Astrocyte (in vitro differentiated cells and primary cell): ENCODE results near the gene UFD1. TPM values are rescaled to one million over a fixed set of nuclear protein-coding genes. Genes with fewer than 3 reads are reported as not detected.

Experiments used
- DNase-seq: peaks from one replicate; pipeline ENCODE4 v3.0.0-alpha.2; 2010; ENCODE audit warnings: low read depth
- FAIRE-seq: peaks from 2 replicates; lab custom pipeline; 2011; peaks lifted over from hg19 to GRCh38; lab: Jason Lieb, UNC
- H2AFZ ChIP-seq: 2 replicates; pipeline ENCODE4 v1.6.0; 2012; ENCODE audit warnings: low read depth, low read length, inconsistent platforms
- H3K27ac ChIP-seq: 2 replicates; pipeline ENCODE4 v1.5.1; 2011; ENCODE audit warnings: low read depth, low read length, inconsistent platforms
- H3K27me3 ChIP-seq: 2 replicates; pipeline ENCODE4 v1.6.0; 2011; ENCODE audit warnings: low read length, inconsistent platforms; ENCODE audit not compliant: insufficient read depth
- H3K36me3 ChIP-seq: 2 replicates; pipeline ENCODE4 v1.5.1; 2011; ENCODE audit warnings: low read length, inconsistent platforms; ENCODE audit not compliant: insufficient read depth
- H3K4me1 ChIP-seq: 2 replicates; pipeline ENCODE4 v1.5.1; 2011; ENCODE audit warnings: low read length, inconsistent platforms; ENCODE audit not compliant: insufficient read depth
- H3K4me2 ChIP-seq: 2 replicates; pipeline ENCODE4 v1.6.0; 2012; ENCODE audit warnings: low read length, inconsistent platforms
- H3K4me3 ChIP-seq: 2 replicates; pipeline ENCODE4 v1.5.1; 2011; ENCODE audit warnings: low read depth, mild to moderate bottlenecking, low read length, inconsistent platforms; ENCODE audit not compliant: insufficient read depth
- H3K79me2 ChIP-seq: 2 replicates; pipeline ENCODE4 v1.6.0; 2012; ENCODE audit warnings: mild to moderate bottlenecking, low read length, inconsistent platforms; ENCODE audit not compliant: insufficient read depth
- H3K9ac ChIP-seq: 2 replicates; pipeline ENCODE4 v1.6.0; 2012; ENCODE audit warnings: mild to moderate bottlenecking, low read length, inconsistent platforms
- H3K9me3 ChIP-seq: 2 replicates; pipeline ENCODE4 v1.5.1; 2012; ENCODE audit warnings: low read depth, mild to moderate bottlenecking, low read length, inconsistent platforms; ENCODE audit not compliant: insufficient read depth
- H4K20me1 ChIP-seq: 2 replicates; pipeline ENCODE4 v1.6.0; 2012; ENCODE audit warnings: low read length, inconsistent platforms; ENCODE audit not compliant: insufficient read depth
- H3K27ac Mint-ChIP-seq: one replicate; pipeline ENCODE4 v1.8.0; 2021; ENCODE audit warnings: mild to moderate bottlenecking, mixed read lengths; ENCODE audit not compliant: unreplicated experiment
- H3K27me3 Mint-ChIP-seq: one replicate; pipeline ENCODE4 v1.8.0; 2021; ENCODE audit warnings: low read depth, mixed read lengths; ENCODE audit not compliant: unreplicated experiment
- H3K36me3 Mint-ChIP-seq: one replicate; pipeline ENCODE4 v1.8.0; 2021; ENCODE audit warnings: low read depth, mixed read lengths; ENCODE audit not compliant: unreplicated experiment
- H3K4me1 Mint-ChIP-seq: one replicate; pipeline ENCODE4 v1.8.0; 2021; ENCODE audit warnings: low read depth, mixed read lengths; ENCODE audit not compliant: unreplicated experiment
- H3K4me3 Mint-ChIP-seq: one replicate; pipeline ENCODE4 v1.8.0; 2021; ENCODE audit warnings: mild to moderate bottlenecking, moderate library complexity, mixed read lengths; ENCODE audit not compliant: unreplicated experiment
- H3K9me3 Mint-ChIP-seq: one replicate; pipeline ENCODE4 v1.8.0; 2021; ENCODE audit warnings: mild to moderate bottlenecking, mixed read lengths; ENCODE audit not compliant: unreplicated experiment
- EZH2 ChIP-seq: IDR thresholded peaks from 2 replicates; pipeline ENCODE4 v1.6.1; 2012; ENCODE audit warnings: mild to moderate bottlenecking, low read length, inconsistent platforms; ENCODE audit not compliant: insufficient read depth
- total RNA-seq: library from RNA; stranded (reverse); gene quantifications from 2 replicates; pipeline ENCODE4 v1.2.1, GENCODE V29; 2021
- TF ChIP-seq, protein P1 (sequence below): IDR thresholded peaks from 2 replicates; pipeline ENCODE4 v1.5.1; 2011; ENCODE audit warnings: low read depth, mild to moderate bottlenecking, inconsistent platforms, low read length, moderate library complexity; ENCODE audit not compliant: insufficient read depth

Gene UFD1
- total RNA-seq, 1 donor from 2014 or later = 105 TPM

DNA sequence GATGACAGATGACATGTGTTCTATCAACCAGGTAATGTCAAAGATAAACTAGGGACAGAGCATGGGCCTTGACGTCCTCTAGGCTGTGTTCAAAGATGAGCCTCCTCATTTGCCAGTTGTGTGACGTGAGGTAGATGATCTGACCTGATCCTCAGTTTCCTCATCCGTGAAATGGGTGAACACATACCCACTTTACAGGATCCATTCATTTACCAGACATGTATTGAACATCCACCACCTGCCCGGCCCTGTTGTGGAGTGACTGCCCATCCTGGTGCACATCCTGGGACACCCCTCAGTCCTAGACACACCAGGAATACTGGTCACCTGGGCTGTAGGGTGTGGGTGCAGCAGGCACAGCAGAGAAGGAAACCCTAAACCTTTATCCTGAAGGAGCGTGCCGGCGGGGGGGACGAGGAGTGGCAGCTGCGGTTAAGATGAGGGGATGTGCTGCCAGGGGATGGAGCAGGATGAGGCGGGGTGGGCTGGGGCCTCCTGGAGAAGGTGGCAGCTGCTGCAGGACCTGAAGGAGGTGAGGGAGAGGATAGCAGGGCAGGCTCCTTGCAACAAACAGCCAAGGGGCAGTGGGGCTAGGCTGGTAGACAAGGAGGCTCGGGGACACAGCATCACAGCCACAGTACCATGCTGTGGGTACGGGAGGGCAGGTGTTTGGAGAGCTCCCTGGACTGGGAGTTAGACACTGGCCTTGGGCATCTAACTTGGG is 36.8 kb upstream of the UFD1 start:
- no peak overlapping the region for H3K27ac ChIP-seq
- H3K4me1 Mint-ChIP-seq = peaks cover 8% of the 10 kb centered on the region
- H3K36me3 Mint-ChIP-seq = no peaks in the 10 kb centered on the region
- no peak overlapping the region for H3K9ac ChIP-seq
- H3K36me3 ChIP-seq = peaks cover 2% of the 10 kb centered on the region
- H3K4me1 ChIP-seq = no peaks in the 10 kb centered on the region
- TF ChIP-seq, protein P1, sequence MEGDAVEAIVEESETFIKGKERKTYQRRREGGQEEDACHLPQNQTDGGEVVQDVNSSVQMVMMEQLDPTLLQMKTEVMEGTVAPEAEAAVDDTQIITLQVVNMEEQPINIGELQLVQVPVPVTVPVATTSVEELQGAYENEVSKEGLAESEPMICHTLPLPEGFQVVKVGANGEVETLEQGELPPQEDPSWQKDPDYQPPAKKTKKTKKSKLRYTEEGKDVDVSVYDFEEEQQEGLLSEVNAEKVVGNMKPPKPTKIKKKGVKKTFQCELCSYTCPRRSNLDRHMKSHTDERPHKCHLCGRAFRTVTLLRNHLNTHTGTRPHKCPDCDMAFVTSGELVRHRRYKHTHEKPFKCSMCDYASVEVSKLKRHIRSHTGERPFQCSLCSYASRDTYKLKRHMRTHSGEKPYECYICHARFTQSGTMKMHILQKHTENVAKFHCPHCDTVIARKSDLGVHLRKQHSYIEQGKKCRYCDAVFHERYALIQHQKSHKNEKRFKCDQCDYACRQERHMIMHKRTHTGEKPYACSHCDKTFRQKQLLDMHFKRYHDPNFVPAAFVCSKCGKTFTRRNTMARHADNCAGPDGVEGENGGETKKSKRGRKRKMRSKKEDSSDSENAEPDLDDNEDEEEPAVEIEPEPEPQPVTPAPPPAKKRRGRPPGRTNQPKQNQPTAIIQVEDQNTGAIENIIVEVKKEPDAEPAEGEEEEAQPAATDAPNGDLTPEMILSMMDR = no peak
- TF ChIP-seq EZH2 = no peak
- no peaks in the 10 kb centered on the region for H3K79me2 ChIP-seq
- no peaks in the 10 kb centered on the region for H3K27me3 ChIP-seq
- H3K4me3 ChIP-seq = no peak overlapping the region
- no peak overlapping the region for H3K27ac Mint-ChIP-seq
- H4K20me1 ChIP-seq = no peaks in the 10 kb centered on the region
- H2AFZ ChIP-seq = no peak overlapping the region
- H3K27me3 Mint-ChIP-seq = peaks cover 18% of the 10 kb centered on the region
- H3K4me2 ChIP-seq = no peak overlapping the region
- H3K9me3 Mint-ChIP-seq = peaks cover 3% of the 10 kb centered on the region
- H3K9me3 ChIP-seq = no peaks in the 10 kb centered on the region
- DNase-seq (no peak), FAIRE-seq (no peak)
- no peak overlapping the region for H3K4me3 Mint-ChIP-seq

DNA sequence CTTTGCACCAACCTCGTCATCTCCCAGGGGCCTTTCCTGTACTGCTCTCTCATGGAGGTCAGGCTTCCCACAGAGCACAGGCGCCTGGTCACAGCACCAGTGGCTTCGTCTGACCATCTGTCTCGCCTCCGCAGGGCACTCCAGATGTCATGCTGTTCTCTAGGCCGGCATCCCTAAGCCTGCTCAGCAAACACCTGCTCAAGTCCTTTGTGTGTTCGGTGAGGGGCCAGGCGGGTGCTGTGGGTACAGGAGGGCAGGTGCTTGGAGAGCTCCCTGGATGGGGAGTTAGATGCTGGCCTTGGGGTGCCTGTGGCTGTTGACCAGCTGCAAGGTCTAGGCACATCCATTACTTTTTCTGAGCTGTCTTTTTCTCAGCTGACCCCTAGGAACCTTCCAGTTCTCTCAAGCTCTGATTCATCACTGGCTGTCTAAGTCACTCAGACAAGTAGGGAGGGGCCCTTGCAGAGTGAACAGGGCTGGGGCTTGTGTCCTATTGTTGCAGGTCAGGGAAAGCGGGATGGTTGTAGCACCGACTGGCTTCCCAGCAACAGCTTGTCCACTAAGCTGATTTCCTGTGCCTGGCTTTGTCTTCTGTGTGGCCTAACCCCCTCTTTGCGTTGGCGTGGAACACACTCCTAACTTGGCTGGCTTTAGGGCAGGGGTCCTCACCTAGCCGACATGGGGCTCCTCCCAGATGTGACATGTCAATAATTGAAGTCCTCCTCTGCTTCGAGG is 36.0 kb upstream of the UFD1 start:
- H3K4me1 Mint-ChIP-seq = peaks cover 8% of the 10 kb centered on the region
- Histone ChIP-seq H3K4me3 (no peak overlapping the region), H4K20me1 (no peaks in the 10 kb centered on the region), H2AFZ (no peak overlapping the region), H3K27me3 (no peaks in the 10 kb centered on the region), H3K36me3 (peaks cover 2% of the 10 kb centered on the region), H3K9ac (no peak overlapping the region), H3K9me3 (no peaks in the 10 kb centered on the region), H3K4me2 (no peak overlapping the region), H3K79me2 (no peaks in the 10 kb centered on the region), H3K27ac (no peak overlapping the region), H3K4me1 (no peaks in the 10 kb centered on the region)
- H3K9me3 Mint-ChIP-seq = peaks cover 3% of the 10 kb centered on the region
- DNase-seq = peak; percentile 6
- H3K27me3 Mint-ChIP-seq = peaks cover 14% of the 10 kb centered on the region
- no peaks in the 10 kb centered on the region for H3K36me3 Mint-ChIP-seq
- TF ChIP-seq, protein P1 = no peak
- FAIRE-seq = no peak
- no peak overlapping the region for H3K4me3 Mint-ChIP-seq
- H3K27ac Mint-ChIP-seq = peak overlapping the region; percentile 26

DNA sequence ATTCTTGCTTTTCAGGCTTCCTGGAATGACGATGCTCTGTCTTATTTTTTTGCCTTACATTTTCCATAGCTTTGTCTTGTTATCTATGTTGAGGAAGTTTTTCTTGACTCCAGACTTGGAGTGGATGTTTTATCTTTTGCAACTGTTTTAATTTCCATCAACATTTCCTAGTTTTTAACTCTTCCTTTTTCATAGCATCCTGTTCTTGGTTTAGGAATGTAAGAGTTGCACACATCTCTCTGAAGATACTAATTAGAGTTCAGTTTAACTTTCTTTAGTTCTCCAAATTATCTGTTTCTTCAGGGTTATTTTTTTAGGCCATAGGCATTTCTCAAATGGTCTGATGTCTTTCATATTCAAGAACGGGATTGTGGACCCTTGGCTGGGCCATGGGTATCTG is 34.8 kb upstream of the UFD1 start:
- Histone ChIP-seq H4K20me1 (no peaks in the 10 kb centered on the region), H3K36me3 (peaks cover 2% of the 10 kb centered on the region), H3K27ac (no peak overlapping the region), H3K4me3 (no peak overlapping the region), H3K9ac (no peak overlapping the region), H3K79me2 (no peaks in the 10 kb centered on the region), H3K9me3 (no peaks in the 10 kb centered on the region), H3K4me1 (no peaks in the 10 kb centered on the region), H3K27me3 (no peaks in the 10 kb centered on the region), H2AFZ (no peak overlapping the region), H3K4me2 (no peak overlapping the region)
- H3K9me3 Mint-ChIP-seq = peaks cover 3% of the 10 kb centered on the region
- H3K4me3 Mint-ChIP-seq = no peak overlapping the region
- FAIRE-seq (no peak), DNase-seq (no peak)
- H3K36me3 Mint-ChIP-seq = no peaks in the 10 kb centered on the region
- peaks cover 14% of the 10 kb centered on the region for H3K27me3 Mint-ChIP-seq
- H3K4me1 Mint-ChIP-seq = peaks cover 8% of the 10 kb centered on the region
- no peak for TF ChIP-seq EZH2
- TF ChIP-seq, protein P1 = no peak
- no peak overlapping the region for H3K27ac Mint-ChIP-seq
